Spleen (tissue), 7 donors: Measurements from ENCODE around the gene PPP2R3B.

ENCODE experiments used
- CTCF ChIP-seq, 11 experiments: fragments of 200-600 bp in 7 of 11; fragments of 450-650 bp in 4 of 11; sonication (generic) in 4 of 11; IDR thresholded peaks in 8 of 11; conservative IDR thresholded peaks in 3 of 11; 1 replicate in 7 of 11; 2 replicates in 4 of 11; pipeline versions ENCODE4 v1.4.0 to v1.8.0; 2016 to 2021; ENCODE audit warnings: antibody characterized with exemption in 11 of 11, inconsistent platforms in 4 of 11, mild to moderate bottlenecking in 1 of 11
- POLR2A ChIP-seq, 3 donors: fragments of 450-650 bp; IDR thresholded peaks; one replicate each; pipeline ENCODE4 v1.5.1; 2017; ENCODE audit warnings: antibody characterized with exemption in 3 of 3, mild to moderate bottlenecking in 1 of 3
- POLR2AphosphoS5 ChIP-seq, 3 donors: sonication (generic); formaldehyde crosslinking; IDR thresholded peaks; one replicate each; pipeline ENCODE4 v1.5.1; 2017; ENCODE audit warnings: antibody characterized with exemption in 3 of 3
- donor health status: DM: no; HTN: no; CAD: no; lungs with moderate emphysema.
- donor health status: DM: no; HTN: no; CAD: no.
- donor health status: DM: no; HTN: no; CAD: no.

DNA sequence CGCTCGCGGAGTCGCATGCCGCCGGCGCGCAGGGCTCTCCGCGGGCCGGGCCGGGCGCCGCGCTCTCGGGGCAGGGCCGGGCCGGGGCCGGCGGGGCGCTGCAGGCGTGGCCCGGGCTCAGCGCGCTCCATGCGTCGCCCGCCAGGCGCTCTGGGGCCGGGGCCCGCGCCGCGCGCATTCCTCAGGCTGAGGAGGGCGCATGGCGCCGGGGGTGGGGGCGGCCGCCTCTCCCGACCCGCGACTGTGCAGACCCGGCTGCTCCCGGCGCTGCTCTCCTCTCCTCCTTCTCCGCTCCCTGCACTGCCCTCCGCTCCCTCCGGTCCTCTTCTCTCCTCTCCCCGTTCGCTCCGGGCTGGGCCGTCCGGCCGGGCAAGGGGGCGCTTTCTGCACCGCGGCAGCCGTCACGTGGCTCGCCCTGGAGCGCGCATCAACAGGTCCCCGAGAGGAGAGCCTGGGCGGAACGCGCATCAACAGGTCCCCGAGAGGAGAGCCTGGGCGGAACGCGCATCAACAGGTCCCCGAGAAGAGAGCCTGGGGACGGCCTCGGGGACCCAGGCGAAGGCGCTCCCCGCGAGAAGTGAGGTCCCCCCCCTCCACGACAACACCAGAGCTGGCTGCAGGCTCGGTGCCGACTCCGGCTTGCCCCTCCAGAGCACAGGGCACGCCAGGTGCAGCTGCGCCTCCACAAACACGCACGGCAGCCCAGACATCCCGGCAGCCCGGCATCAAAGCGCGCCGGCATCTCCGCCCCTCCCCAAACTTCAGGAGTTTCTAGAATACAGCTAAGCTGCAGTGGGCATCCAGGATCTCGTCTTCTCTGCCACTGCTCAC is 12.9 kb downstream of the PPP2R3B start:
- TF ChIP-seq CTCF (IDR thresholded peaks at IDR 0.05 in 8 of 11, conservative IDR thresholded peaks at IDR 0.05 in 3 of 11) (no peak), POLR2A (IDR thresholded peaks at IDR 0.05) (no peak), POLR2AphosphoS5 (IDR thresholded peaks at IDR 0.05) (no peak)
